IMR-90 (cell line): ENCODE results near the gene MYRFL. TPM values are rescaled to one million over a fixed set of nuclear protein-coding genes. Genes with fewer than 3 reads are reported as not detected.

Experiments
- ATAC-seq: fragments of 200-7000 bp; cut with Tn5 transposase; 2 replicates; pipeline ENCODE4 v1.9.1; 2020; ENCODE audit warnings: low read depth, mild to moderate bottlenecking, moderate library complexity
- BruUV-seq: library from RNA; stranded (reverse); fragments of 400-500 nt; replicated peaks from 2 replicates; lab custom pipeline; 2021; lab: Mats Ljungman, UMichigan
- CTCF ChIA-PET: fragments of 300-600 bp; formaldehyde crosslinking; extraction: SDS; loops from one replicate; lab custom pipeline; 2021; ENCODE audit warnings: antibody characterized with exemption; lab: Yijun Ruan, JAX
- POLR2A ChIA-PET: fragments of 300-600 bp; sonication (Branson Sonifier 250); formaldehyde crosslinking; loops from one replicate; lab custom pipeline; 2022; ENCODE audit warnings: antibody characterized with exemption; ENCODE audit not compliant: unreplicated experiment; lab: Charles Lee
- DNase-seq: peaks from one replicate; pipeline ENCODE4 v3.0.0; 2013
- H2AFZ ChIP-seq: replicated peaks from 2 replicates; pipeline ENCODE3; 2013; ENCODE audit warnings: low read length, mild to moderate bottlenecking; ENCODE audit not compliant: poor library complexity
- H2AK5ac ChIP-seq: 2 replicates; pipeline ENCODE4 v1.6.1; 2013; ENCODE audit warnings: low read depth, low read length, inconsistent platforms
- H2AK9ac ChIP-seq: replicated peaks from 2 replicates; pipeline ENCODE3; 2013; ENCODE audit warnings: mild to moderate bottlenecking, low read depth, low read length, moderate library complexity; ENCODE audit not compliant: poor library complexity
- H2BK120ac ChIP-seq: 2 replicates; pipeline ENCODE4 v1.6.1; 2013; ENCODE audit warnings: low read depth, low read length, inconsistent platforms
- H2BK15ac ChIP-seq: 3 replicates; pipeline ENCODE4 v1.6.1; 2013; ENCODE audit warnings: low read depth, low read length, inconsistent platforms
- H2BK20ac ChIP-seq: 2 replicates; pipeline ENCODE4 v1.6.1; 2013; ENCODE audit warnings: low read depth, mild to moderate bottlenecking, inconsistent platforms, low read length, moderate library complexity
- H2BK5ac ChIP-seq: 2 replicates; pipeline ENCODE4 v1.6.1; 2013; ENCODE audit warnings: mild to moderate bottlenecking, low read depth, low read length, inconsistent platforms; ENCODE audit not compliant: poor library complexity, severe bottlenecking
- H3K14ac ChIP-seq: replicated peaks from 2 replicates; pipeline ENCODE4 v1.6.1; 2013; ENCODE audit warnings: low read depth, low read length, inconsistent platforms
- H3K18ac ChIP-seq: 2 replicates; pipeline ENCODE4 v1.6.1; 2013; ENCODE audit warnings: low read depth, low read length, control low read depth
- H3K23ac ChIP-seq: 2 replicates; pipeline ENCODE4 v1.6.1; 2013; ENCODE audit warnings: low read depth, low read length, inconsistent platforms
- H3K27ac ChIP-seq: 2 replicates; pipeline ENCODE4 v1.5.1; 2013; ENCODE audit warnings: mild to moderate bottlenecking, control low read depth, low read length; ENCODE audit not compliant: insufficient read depth
- H3K27me3 ChIP-seq: 2 replicates; pipeline ENCODE4 v1.6.1; 2013; ENCODE audit warnings: low read length; ENCODE audit not compliant: control insufficient read depth, insufficient read depth
- H3K36me3 ChIP-seq: 2 replicates; pipeline ENCODE4 v1.6.1; 2013; ENCODE audit warnings: low read length, mixed read lengths; ENCODE audit not compliant: control insufficient read depth, insufficient read depth
- H3K4ac ChIP-seq: 2 replicates; pipeline ENCODE4 v1.6.1; 2013; ENCODE audit warnings: low read depth, low read length, inconsistent platforms
- H3K4me1 ChIP-seq: 2 replicates; pipeline ENCODE4 v1.6.1; 2013; ENCODE audit warnings: low read length, mixed read lengths; ENCODE audit not compliant: control insufficient read depth, insufficient read depth
- H3K4me2 ChIP-seq: 2 replicates; pipeline ENCODE4 v1.6.1; 2013; ENCODE audit warnings: low read depth, mild to moderate bottlenecking, control low read depth, low read length, moderate library complexity
- H3K4me3 ChIP-seq: 2 replicates; pipeline ENCODE4 v1.5.1; 2013; ENCODE audit warnings: low read depth, mild to moderate bottlenecking, control low read depth, low read length, moderate library complexity; ENCODE audit not compliant: insufficient read depth
- H3K56ac ChIP-seq: 2 replicates; pipeline ENCODE4 v1.6.1; 2013; ENCODE audit warnings: low read length, inconsistent platforms; ENCODE audit not compliant: insufficient read depth; ENCODE audit errors: extremely low read depth
- H3K79me1 ChIP-seq, 2 experiments: 2 replicates each; pipeline ENCODE4 v1.6.1; 2013; ENCODE audit warnings: low read length in 2 of 2, inconsistent platforms in 1 of 2, low read depth in 1 of 2
- H3K9ac ChIP-seq: 2 replicates; pipeline ENCODE4 v1.6.1; 2013; ENCODE audit warnings: low read depth, low read length, control low read depth
- H3K9me1 ChIP-seq: 2 replicates; pipeline ENCODE4 v1.6.1; 2013; ENCODE audit warnings: low read length, inconsistent platforms; ENCODE audit not compliant: insufficient read depth
- H3K9me3 ChIP-seq: 2 replicates; pipeline ENCODE4 v1.6.1; 2013; ENCODE audit warnings: low read length; ENCODE audit not compliant: control insufficient read depth, insufficient read depth
- H4K20me1 ChIP-seq: 2 replicates; pipeline ENCODE4 v1.6.1; 2013; ENCODE audit warnings: low read length, inconsistent platforms; ENCODE audit not compliant: insufficient read depth
- H4K5ac ChIP-seq: 2 replicates; pipeline ENCODE4 v1.6.1; 2013; ENCODE audit warnings: mild to moderate bottlenecking, low read depth, low read length, control low read depth
- H4K8ac ChIP-seq, 2 experiments: 2 replicates each; pipeline ENCODE4 v1.6.1; 2013; ENCODE audit warnings: low read depth in 2 of 2, low read length in 2 of 2, control low read depth in 1 of 2, inconsistent platforms in 1 of 2
- H4K91ac ChIP-seq: 2 replicates; pipeline ENCODE4 v1.6.1; 2013; ENCODE audit warnings: low read depth, low read length, inconsistent platforms; ENCODE audit not compliant: insufficient read depth
- CEBPB ChIP-seq: IDR thresholded peaks from 2 replicates; pipeline ENCODE4 v1.6.1; 2012; ENCODE audit warnings: low read depth, low read length, improper control_type of control experiment
- CHD1 ChIP-seq: IDR thresholded peaks from 2 replicates; pipeline ENCODE4 v1.6.1; 2012; ENCODE audit warnings: low read depth, low read length, improper control_type of control experiment
- ELK1 ChIP-seq: fragments of 150-350 bp; IDR thresholded peaks from 2 replicates; pipeline ENCODE4 v1.6.1; 2016; ENCODE audit warnings: low read depth, mild to moderate bottlenecking, low read length, moderate library complexity, borderline replicate concordance
- FOS ChIP-seq: fragments of 150-350 bp; IDR thresholded peaks from 2 replicates; pipeline ENCODE4 v1.6.1; 2016; ENCODE audit warnings: low read depth, low read length
- MXI1 ChIP-seq: IDR thresholded peaks from 2 replicates; pipeline ENCODE4 v1.6.1; 2012; ENCODE audit warnings: low read depth, mild to moderate bottlenecking, low read length, moderate library complexity, borderline replicate concordance
- NFE2L2 ChIP-seq: fragments of 150-350 bp; IDR thresholded peaks from 2 replicates; pipeline ENCODE4 v1.6.1; 2016; ENCODE audit warnings: low read depth, mild to moderate bottlenecking, low read length
- POLR2A ChIP-seq: IDR thresholded peaks from 2 replicates; pipeline ENCODE4 v1.6.1; 2012; ENCODE audit warnings: mild to moderate bottlenecking, low read depth, low read length
- RCOR1 ChIP-seq: IDR thresholded peaks from 2 replicates; pipeline ENCODE4 v1.6.1; 2012; ENCODE audit warnings: mild to moderate bottlenecking, low read length, improper control_type of control experiment; ENCODE audit not compliant: insufficient replicate concordance
- WGBS, 2 experiments: methylation state at CpG; one replicate each; pipeline versions ENCODE4 v1.1.5 to v1.1.7; 2013; ENCODE audit warnings: missing lambda C conversion rate in 2 of 2; ENCODE audit not compliant: insufficient read length in 1 of 2; ENCODE audit errors: extremely low coverage in 2 of 2; 5-methylcytosine and 5-hydroxymethylcytosine counted together
- dilution Hi-C: fragments of 300-500 bp; cut with HindIII; formaldehyde crosslinking; loops from one replicate; pipeline ENCODE4 v1.14.3; 2018; ENCODE audit warnings: low sequenced_read_pairs; ENCODE audit not compliant: unreplicated experiment
- in situ Hi-C: fragments of 300-500 bp; cut with MboI; formaldehyde crosslinking; loops from 3 replicates; pipeline ENCODE4 v1.14.3; 2019; ENCODE audit warnings: low sequenced_read_pairs, inconsistent platforms, mixed read lengths
- intact Hi-C: fragments of 100-400 bp; cut with micrococcal nuclease; formaldehyde crosslinking; loops from 2 replicates; pipeline ENCODE4 v1.10.0; 2022
- polyA plus RNA-seq, 3 experiments: library from polyadenylated mRNA; depleted of rRNA; stranded (reverse); fragments of >200 nt; gene quantifications; 2 replicates each; pipeline ENCODE4 v1.2.3, GENCODE V29; 2012; ENCODE audit warnings: low replicate concordance in 1 of 3
- total RNA-seq: library from RNA; depleted of rRNA; stranded (reverse); fragments of >200 nt; gene quantifications from 2 replicates; pipeline ENCODE4 v1.2.3, GENCODE V29; 2012

Gene MYRFL
- total and polyA plus RNA-seq, 2 of the 4 experiments (the other 2 are of a cell fraction): not detected

GRCh38 chr12:69972136-69972535, 147.1 kb downstream of the MYRFL start:
- no peak overlapping the region for H4K91ac ChIP-seq
- H2BK20ac ChIP-seq: no peak overlapping the region
- H2AK9ac ChIP-seq: no peak overlapping the region
- CTCF ChIA-PET: no interaction called here
- no peak overlapping the region for H3K9ac ChIP-seq
- no peak overlapping the region for H2BK120ac ChIP-seq
- H3K4me3 ChIP-seq: no peak overlapping the region
- H2BK15ac ChIP-seq: no peak overlapping the region
- H3K79me1 ChIP-seq: no peaks in the 10 kb centered on the region
- no peak overlapping the region for H3K4me2 ChIP-seq
- H3K27ac ChIP-seq: no peak overlapping the region
- no peak overlapping the region for H3K18ac ChIP-seq
- WGBS, 2 experiments: no CpG with 5 or more reads among the region's 7 CpGs
- H3K4ac ChIP-seq: no peak overlapping the region
- no peak overlapping the region for H4K8ac ChIP-seq
- H4K5ac ChIP-seq: no peak overlapping the region
- POLR2A ChIA-PET: no interaction called here
- H2AFZ ChIP-seq: no peak overlapping the region
- H3K27me3 ChIP-seq: peaks cover 6% of the 10 kb centered on the region
- intact Hi-C loops (no loop called here), dilution Hi-C loops (no loop called here), in situ Hi-C loops (no loop called here)
- H3K23ac ChIP-seq: no peak overlapping the region
- no peaks in the 10 kb centered on the region for H3K36me3 ChIP-seq
- no peak for DNase-seq
- H3K4me1 ChIP-seq: no peaks in the 10 kb centered on the region
- H2BK5ac ChIP-seq: no peak overlapping the region
- H3K14ac ChIP-seq: no peak overlapping the region
- TF ChIP-seq ELK1: no peak
- TF ChIP-seq POLR2A: no peak
- no peak for TF ChIP-seq CHD1
- TF ChIP-seq MXI1: no peak
- no peak for TF ChIP-seq RCOR1
- TF ChIP-seq FOS: no peak
- no peak for TF ChIP-seq NFE2L2
- TF ChIP-seq CEBPB: no peak
- no peak overlapping the region for H2AK5ac ChIP-seq
- no peak for ATAC-seq
- H4K20me1 ChIP-seq: no peaks in the 10 kb centered on the region
- no peak overlapping the region for H3K56ac ChIP-seq
- no peaks in the 10 kb centered on the region for H3K9me1 ChIP-seq
- BruUV-seq: no TSS peak
- no peaks in the 10 kb centered on the region for H3K9me3 ChIP-seq
